SK-N-SH (cell line): ENCODE data around the gene IL22. TPM values are rescaled to one million over a fixed set of nuclear protein-coding genes. Genes with fewer than 3 reads are reported as not detected.
A peak's percentile ranks its signal among the peaks of the same experiment; 100 is the strongest.

ENCODE experiments used
- CTCF ChIA-PET: fragments of 300-600, 350-600 bp; formaldehyde crosslinking; extraction: SDS; loops from one replicate; lab custom pipeline; 2021; lab: Yijun Ruan, JAX
- POLR2A ChIA-PET: fragments of 350-600 bp; sonication (Branson Sonifier 250); formaldehyde crosslinking; extraction: SDS; loops from one replicate; lab custom pipeline; 2020; ENCODE audit warnings: antibody characterized with exemption, inconsistent platforms; lab: Yijun Ruan, JAX
- DNase-seq: peaks from one replicate; pipeline ENCODE4 v3.0.0; 2012
- H2AFZ ChIP-seq: fragments of 200-600 bp; sonication (generic); 2 replicates; pipeline ENCODE4 v1.8.1; 2016; ENCODE audit warnings: antibody characterized with exemption, mild to moderate bottlenecking, low read depth
- H3F3A ChIP-seq: fragments of 200-600 bp; sonication (generic); replicated peaks from 2 replicates; pipeline ENCODE3; 2016; ENCODE audit warnings: antibody characterized with exemption, mild to moderate bottlenecking; ENCODE audit not compliant: insufficient read depth
- H3K27ac ChIP-seq, 2 experiments: fragments of 200-500 bp in 1 of 2; fragments of 200-600 bp in 1 of 2; sonication (Bioruptor generic) in 1 of 2; sonication (generic), shearing (Covaris generic) in 1 of 2; 2 replicates each; pipeline versions ENCODE4 v1.5.1 to v1.6.1; 2014 to 2016; ENCODE audit warnings: low read depth in 2 of 2, inconsistent platforms in 1 of 2, low read length in 1 of 2, mild to moderate bottlenecking in 1 of 2, mixed read lengths in 1 of 2
- H3K27me3 ChIP-seq: fragments of 200-600 bp; sonication (generic), shearing (Covaris generic); 2 replicates; pipeline ENCODE4 v1.6.1; 2016; ENCODE audit warnings: mixed run types; ENCODE audit not compliant: insufficient read depth
- H3K36me3 ChIP-seq, 2 experiments: fragments of 200-500 bp in 1 of 2; fragments of 200-600 bp in 1 of 2; sonication (Bioruptor generic) in 1 of 2; sonication (generic) in 1 of 2; replicated peaks in 1 of 2; 2 replicates each; pipeline versions ENCODE3 to v1.5.1; 2014 to 2016; ENCODE audit warnings: low read length in 1 of 2, mild to moderate bottlenecking in 1 of 2; ENCODE audit not compliant: insufficient read depth in 2 of 2, control insufficient read depth in 1 of 2
- H3K4me1 ChIP-seq, 2 experiments: fragments of 200-500 bp in 1 of 2; fragments of 200-600 bp in 1 of 2; sonication (Bioruptor generic) in 1 of 2; sonication (generic), shearing (Covaris generic) in 1 of 2; 2 replicates each; pipeline versions ENCODE4 v1.5.1 to v1.6.1; 2014 to 2016; ENCODE audit warnings: low read depth in 1 of 2, low read length in 1 of 2, mixed run types in 1 of 2; ENCODE audit not compliant: insufficient read depth in 2 of 2, control insufficient read depth in 1 of 2
- H3K4me2 ChIP-seq: fragments of 200-600 bp; sonication (generic), shearing (Covaris generic); 2 replicates; pipeline ENCODE4 v1.6.1; 2017; ENCODE audit warnings: mixed run types
- H3K4me3 ChIP-seq, 2 experiments: fragments of 200-500 bp in 1 of 2; fragments of 200-600 bp in 1 of 2; sonication (Bioruptor generic) in 1 of 2; sonication (generic), shearing (Covaris generic) in 1 of 2; 2 replicates each; pipeline versions ENCODE4 v1.5.1 to v1.8.1; 2014 to 2016; ENCODE audit warnings: low read depth in 2 of 2, inconsistent platforms in 1 of 2, low read length in 1 of 2, mild to moderate bottlenecking in 1 of 2, mixed read lengths in 1 of 2, moderate library complexity in 1 of 2
- H3K79me2 ChIP-seq: fragments of 200-600 bp; sonication (generic); 2 replicates; pipeline ENCODE4 v1.8.1; 2017; ENCODE audit warnings: mild to moderate bottlenecking; ENCODE audit not compliant: insufficient read depth
- H3K9ac ChIP-seq: fragments of 200-600 bp; sonication (generic); 2 replicates; pipeline ENCODE4 v1.6.1; 2017; ENCODE audit warnings: mixed run types
- H3K9me2 ChIP-seq: fragments of 200-600 bp; sonication (generic); 2 replicates; pipeline ENCODE4 v1.6.1; 2017; ENCODE audit warnings: mixed run types
- H3K9me3 ChIP-seq: fragments of 200-600 bp; sonication (generic); 2 replicates; pipeline ENCODE4 v1.6.1; 2017; ENCODE audit warnings: mixed run types, mild to moderate bottlenecking, moderate library complexity
- H4K20me1 ChIP-seq: fragments of 200-600 bp; sonication (generic); 2 replicates; pipeline ENCODE4 v1.6.1; 2017; ENCODE audit warnings: mild to moderate bottlenecking, mixed run types; ENCODE audit not compliant: insufficient read depth
- CHD2 ChIP-seq: fragments of 150-350 bp; IDR thresholded peaks from 2 replicates; pipeline ENCODE4 v1.6.1; 2018; ENCODE audit warnings: low read length; ENCODE audit not compliant: partially characterized antibody
- ELF1 ChIP-seq: IDR thresholded peaks from 2 replicates; pipeline ENCODE4 v1.4.0; 2012
- EP300 ChIP-seq, 2 experiments: IDR thresholded peaks; 2 replicates each; pipeline versions ENCODE4 v1.4.0 to v1.6.1; 2012; ENCODE audit warnings: borderline replicate concordance in 1 of 2, low read depth in 1 of 2, low read length in 1 of 2
- FOXM1 ChIP-seq: IDR thresholded peaks from 2 replicates; pipeline ENCODE4 v1.4.0; 2012; ENCODE audit warnings: low read depth, mild to moderate bottlenecking
- GATA2 ChIP-seq: sonication (generic); formaldehyde crosslinking; IDR thresholded peaks from 2 replicates; pipeline ENCODE4 v1.5.0; 2020; ENCODE audit warnings: mild to moderate bottlenecking, missing genetic modification reagents
- NFIC ChIP-seq: IDR thresholded peaks from 2 replicates; pipeline ENCODE4 v1.4.0; 2012; ENCODE audit warnings: borderline replicate concordance
- PBX3 ChIP-seq: IDR thresholded peaks from 2 replicates; pipeline ENCODE4; 2012
- POLR2AphosphoS5 ChIP-seq: IDR thresholded peaks from 2 replicates; pipeline ENCODE4 v1.6.1; 2012; ENCODE audit warnings: low read depth, low read length
- RAD21 ChIP-seq: IDR thresholded peaks from 2 replicates; pipeline ENCODE4 v1.6.1; 2012; ENCODE audit warnings: mild to moderate bottlenecking, low read length
- RCOR1 ChIP-seq: fragments of 150-350 bp; IDR thresholded peaks from 2 replicates; pipeline ENCODE4 v1.6.1; 2017; ENCODE audit warnings: antibody characterized with exemption, low read length
- RXRA ChIP-seq: IDR thresholded peaks from 2 replicates; pipeline ENCODE4 v1.4.0; 2012; ENCODE audit warnings: low read depth, mild to moderate bottlenecking, borderline replicate concordance
- SIN3A ChIP-seq: IDR thresholded peaks from 2 replicates; pipeline ENCODE4 v1.6.1; 2012; ENCODE audit warnings: low read depth, mild to moderate bottlenecking, low read length, moderate library complexity, borderline replicate concordance
- TCF12 ChIP-seq: IDR thresholded peaks from 2 replicates; pipeline ENCODE4 v1.4.0; 2012
- WGBS: methylation state at CpG from one replicate; pipeline ENCODE4 v1.1.6; 2017; ENCODE audit warnings: low lambda C conversion rate; 5-methylcytosine and 5-hydroxymethylcytosine counted together
- polyA plus RNA-seq, 3 experiments: library from polyadenylated mRNA; depleted of rRNA; stranded (reverse); fragments of >200 nt; gene quantifications; 2 replicates each; pipeline ENCODE4 v1.2.3, GENCODE V29; 2012

Gene IL22
- polyA plus RNA-seq, 1 of the 3 experiments (the other 2 are of a cell fraction), result not detected

- Histone ChIP-seq H3K27ac (no peak overlapping the region), H3K4me2 (no peak overlapping the region), H3K79me2 (no peaks in the 10 kb centered on the region), H2AFZ (no peak overlapping the region), H3K36me3 (no peaks in the 10 kb centered on the region), H3K9me3 (no peaks in the 10 kb centered on the region), H3K4me1 (peaks cover 7 to 10% of the 10 kb centered on the region in 2 experiments; a peak in 3 of 4 replicates), H4K20me1 (no peaks in the 10 kb centered on the region), H3F3A (peaks cover 6% of the 10 kb centered on the region), H3K9ac (no peak overlapping the region)
- DNase-seq, result no peak
- ChIA-PET POLR2A (no interaction called here), CTCF (no interaction called here)
- 97% methylated on average over 2 of the region's 2 CpGs for WGBS
- TF ChIP-seq RXRA (no peak), NFIC (no peak), POLR2AphosphoS5 (no peak), ELF1 (no peak), SIN3A (no peak), FOXM1 (no peak)
- TF ChIP-seq, all 33 proteins: peak for 0
- Histone ChIP-seq H3K4me3 (no peak overlapping the region), H3K9me2 (no peaks in the 10 kb centered on the region), H3K27me3 (no peaks in the 10 kb centered on the region)
Measured at GRCh38 chr12:68280240-68280639, 26.8 kb upstream of the IL22 start.

GRCh38 chr12:68279227-68280054 lies 26.0 kb upstream of the IL22 start:
- H3K4me2 ChIP-seq, result no peak overlapping the region
- H3K27me3 ChIP-seq, result no peaks in the 10 kb centered on the region
- peak; percentile 57 for DNase-seq
- H4K20me1 ChIP-seq, result no peaks in the 10 kb centered on the region
- H3K4me1 ChIP-seq, result peaks cover 7 to 10% of the 10 kb centered on the region in 2 experiments; a peak in 3 of 4 replicates
- TF ChIP-seq RAD21 (no peak), RCOR1 (peak; percentile 76), EP300 (IDR thresholded peaks at IDR 0.05; ENCODE audit: borderline replicate concordance in 1 of 2, low read depth in 1 of 2, low read length in 1 of 2) (peak in 1 of 2 experiments; percentile 28; a peak in 1 of 4 replicates), CHD2 (peak; percentile 70), PBX3 (0 out of 2 replicates have a peak, but pooled peaks have one; percentile 7), GATA2 (peak; percentile 88), TCF12 (peak; percentile 31; the same call in 1 of the 2 replicates), FOXM1 (no peak), NFIC (peak; percentile 83)
- peak overlapping the region; percentile 73 to 81 for H3K27ac ChIP-seq
- 53% methylated on average over 5 of the region's 5 CpGs for WGBS
- no peaks in the 10 kb centered on the region for H3K9me2 ChIP-seq
- no peaks in the 10 kb centered on the region for H3K79me2 ChIP-seq
- CTCF ChIA-PET, result no interaction called here
- H3K36me3 ChIP-seq, result no peaks in the 10 kb centered on the region
- POLR2A ChIA-PET, result no interaction called here
- peaks cover 6% of the 10 kb centered on the region for H3F3A ChIP-seq
- no peak overlapping the region for H2AFZ ChIP-seq
- no peaks in the 10 kb centered on the region for H3K9me3 ChIP-seq
- H3K9ac ChIP-seq, result 0 out of 2 replicates have a peak overlapping the region, but pooled peaks have one; percentile 4
- no peak overlapping the region for H3K4me3 ChIP-seq
